Activated naive CD4-positive, alpha-beta T cell treated with anti-CD3 and anti-CD28 coated beads for 36 hours (primary cell): ENCODE data around the gene GJD3. TPM values are rescaled to one million over a fixed set of nuclear protein-coding genes. Genes with fewer than 3 reads are reported as not detected.

Experiments used
- CTCF ChIA-PET: fragments of 350-600 bp; sonication (Branson Sonifier 250); formaldehyde crosslinking; loops from one replicate; lab custom pipeline; 2021; ENCODE audit warnings: antibody characterized with exemption; lab: Charles Lee
- DNase-seq: peaks from one replicate; pipeline ENCODE4 v3.0.0-alpha.2; 2020
- H3K27ac Mint-ChIP-seq: one replicate; pipeline ENCODE4 v1.8.0; 2021; ENCODE audit warnings: mild to moderate bottlenecking, mixed read lengths
- H3K27me3 Mint-ChIP-seq: one replicate; pipeline ENCODE4 v1.8.0; 2021; ENCODE audit warnings: low read depth, mixed read lengths
- H3K36me3 Mint-ChIP-seq: one replicate; pipeline ENCODE4 v1.8.0; 2021; ENCODE audit warnings: low read depth, mixed read lengths
- H3K4me1 Mint-ChIP-seq: one replicate; pipeline ENCODE4 v1.8.0; 2021; ENCODE audit warnings: low read depth, mixed read lengths
- H3K4me3 Mint-ChIP-seq: one replicate; pipeline ENCODE4 v1.8.0; 2021; ENCODE audit warnings: mild to moderate bottlenecking, moderate library complexity, mixed read lengths
- H3K9me3 Mint-ChIP-seq: one replicate; pipeline ENCODE4 v1.8.0; 2021; ENCODE audit warnings: mixed read lengths
- intact Hi-C: fragments of 100-400 bp; cut with micrococcal nuclease; formaldehyde crosslinking; loops from one replicate; pipeline ENCODE4 v1.15.1; 2023
- total RNA-seq, 2 experiments: library from RNA; stranded (reverse); gene quantifications; one replicate each; pipeline ENCODE4 v1.2.3, GENCODE V29; 2021

The GJD3 gene
- total RNA-seq, 2 experiments from 2014 or later: not detected

GRCh38 chr17:40349895-40350688, 14.4 kb downstream of the GJD3 start:
- peaks cover 24% of the 10 kb centered on the region for H3K4me1 Mint-ChIP-seq

DNA sequence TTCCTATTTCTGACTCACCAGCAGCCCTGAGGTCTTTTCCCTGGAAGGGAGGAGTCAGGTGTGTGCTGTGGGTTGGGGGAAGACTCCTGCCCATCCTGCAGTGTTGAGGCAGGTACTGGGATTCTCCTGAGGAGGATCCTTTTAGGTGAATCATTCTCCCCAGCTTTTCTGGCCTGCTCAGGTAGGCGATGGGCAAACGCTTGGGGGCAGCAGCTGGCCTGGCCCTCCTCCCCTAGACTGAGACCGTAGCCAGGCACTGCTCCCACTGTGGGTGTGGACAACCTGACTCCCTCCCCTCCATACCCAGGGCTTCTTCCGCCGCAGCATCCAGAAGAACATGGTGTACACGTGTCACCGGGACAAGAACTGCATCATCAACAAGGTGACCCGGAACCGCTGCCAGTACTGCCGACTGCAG, 15.1 kb downstream of the GJD3 start:
- Mint-ChIP-seq H3K9me3 (no peaks in the 10 kb centered on the region), H3K27me3 (no peaks in the 10 kb centered on the region), H3K4me1 (peaks cover 30% of the 10 kb centered on the region), H3K36me3 (peaks cover 5% of the 10 kb centered on the region), H3K27ac (no peak overlapping the region), H3K4me3 (no peak overlapping the region)
- intact Hi-C loops: no loop called here
- no peak for DNase-seq
- CTCF ChIA-PET: no interaction called here

More at GRCh38 chr17:40349895-40350688, 14.4 kb downstream of the GJD3 start:
- CTCF ChIA-PET: interaction anchor here (9.6 kb wide), 1 partner anchor 48 kb away, joined by 178 read pairs; no protein-coding TSS in a partner anchor
- Mint-ChIP-seq H3K27me3 (no peaks in the 10 kb centered on the region), H3K9me3 (no peaks in the 10 kb centered on the region), H3K27ac (no peak overlapping the region), H3K36me3 (peaks cover 5% of the 10 kb centered on the region), H3K4me3 (no peak overlapping the region)
- DNase-seq: no peak
- intact Hi-C loops: no loop called here

DNA sequence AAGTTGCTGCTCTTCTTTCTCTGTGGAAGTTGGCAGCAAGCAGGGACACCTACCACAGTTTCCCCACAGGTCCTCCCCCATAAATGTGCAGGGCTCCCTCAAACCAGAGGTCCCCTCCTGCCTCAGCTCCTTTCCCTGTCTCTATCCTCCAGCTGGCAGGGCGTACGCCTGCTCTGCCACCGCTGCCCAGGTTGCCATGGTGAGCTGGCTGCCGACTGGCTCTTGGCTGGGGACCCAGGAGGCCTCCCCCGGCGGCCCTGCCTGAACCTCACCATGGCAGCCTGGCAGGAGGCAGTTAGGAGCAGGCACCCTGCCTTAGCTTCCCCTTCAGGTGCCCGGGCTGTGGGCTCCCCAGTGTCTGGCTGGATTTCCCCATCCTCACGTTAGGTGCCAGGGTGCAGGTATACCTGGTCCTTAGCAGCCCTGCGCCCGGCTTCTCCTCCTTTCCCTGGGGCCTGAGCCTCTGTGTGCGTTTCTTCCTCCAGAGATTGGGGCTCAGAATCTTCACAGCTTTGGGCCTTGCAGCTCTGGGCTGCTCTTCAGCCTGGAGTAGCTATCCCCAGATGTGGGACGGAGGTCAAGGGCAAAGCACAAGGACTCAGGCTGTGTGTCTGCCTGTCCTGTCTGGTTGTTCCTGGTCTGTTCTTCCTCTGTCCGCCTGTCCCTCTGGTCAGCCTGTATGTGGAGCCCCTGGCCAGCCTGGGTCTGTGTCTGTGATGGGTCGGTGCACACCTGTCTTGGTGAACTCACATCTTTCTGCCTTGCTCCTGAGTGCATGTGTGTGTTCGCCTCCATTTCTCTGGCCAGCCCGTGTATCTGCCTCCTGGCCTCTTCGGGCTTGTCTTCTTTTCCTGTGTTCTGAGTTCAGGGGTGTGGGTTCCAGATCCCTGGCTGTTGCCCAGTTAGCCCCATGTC, 15.7 kb downstream of the GJD3 start:
- H3K4me1 Mint-ChIP-seq: peaks cover 36% of the 10 kb centered on the region
- CTCF ChIA-PET: interaction anchor here (0.6 to 0.8 kb wide), 2 partner anchors 23 to 122 kb away, joined by 3 to 4 read pairs; no protein-coding TSS in a partner anchor
- H3K36me3 Mint-ChIP-seq: peaks cover 5% of the 10 kb centered on the region
- intact Hi-C loops: no loop called here
- DNase-seq: no peak
- H3K4me3 Mint-ChIP-seq: no peak overlapping the region
- no peak overlapping the region for H3K27ac Mint-ChIP-seq
- no peaks in the 10 kb centered on the region for H3K9me3 Mint-ChIP-seq
- no peaks in the 10 kb centered on the region for H3K27me3 Mint-ChIP-seq

GRCh38 chr17:40348136-40348504, 16.4 kb downstream of the GJD3 start:
- peaks cover 5% of the 10 kb centered on the region for H3K36me3 Mint-ChIP-seq
- H3K4me3 Mint-ChIP-seq: no peak overlapping the region
- H3K4me1 Mint-ChIP-seq: peaks cover 43% of the 10 kb centered on the region
- intact Hi-C loops: no loop called here
- no peak for DNase-seq
- CTCF ChIA-PET: interaction anchor here (0.8 kb wide), 1 partner anchor 22 kb away, joined by 4 read pairs; no protein-coding TSS in a partner anchor
- no peaks in the 10 kb centered on the region for H3K9me3 Mint-ChIP-seq
- no peaks in the 10 kb centered on the region for H3K27me3 Mint-ChIP-seq
- H3K27ac Mint-ChIP-seq: no peak overlapping the region

GRCh38 chr17:40347319-40348135, 17.0 kb downstream of the GJD3 start:
- Mint-ChIP-seq H3K9me3 (no peaks in the 10 kb centered on the region), H3K27me3 (no peaks in the 10 kb centered on the region), H3K4me1 (peaks cover 46% of the 10 kb centered on the region), H3K4me3 (no peak overlapping the region), H3K36me3 (peaks cover 9% of the 10 kb centered on the region), H3K27ac (peak overlapping the region; percentile 41)
- CTCF ChIA-PET: no interaction called here
- intact Hi-C loops: no loop called here
- no peak for DNase-seq

GRCh38 chr17:40346765-40347158, 17.8 kb downstream of the GJD3 start:
- peaks cover 7% of the 10 kb centered on the region for H3K36me3 Mint-ChIP-seq
- no peak overlapping the region for H3K4me3 Mint-ChIP-seq
- DNase-seq: no peak
- H3K27ac Mint-ChIP-seq: no peak overlapping the region
- H3K9me3 Mint-ChIP-seq: no peaks in the 10 kb centered on the region
- CTCF ChIA-PET: no interaction called here
- H3K4me1 Mint-ChIP-seq: peaks cover 47% of the 10 kb centered on the region
- H3K27me3 Mint-ChIP-seq: no peaks in the 10 kb centered on the region
- intact Hi-C loops: no loop called here

GRCh38 chr17:40345994-40346764, 18.4 kb downstream of the GJD3 start:
- DNase-seq: no peak
- H3K27ac Mint-ChIP-seq: no peak overlapping the region
- H3K36me3 Mint-ChIP-seq: peaks cover 7% of the 10 kb centered on the region
- peaks cover 48% of the 10 kb centered on the region for H3K4me1 Mint-ChIP-seq
- CTCF ChIA-PET: interaction anchor here (0.7 to 3.9 kb wide), 7 partner anchors 8 to 43 kb away, joined by 3 to 15 read pairs (median 3); no protein-coding TSS in a partner anchor
- no peaks in the 10 kb centered on the region for H3K9me3 Mint-ChIP-seq
- intact Hi-C loops: no loop called here
- H3K4me3 Mint-ChIP-seq: no peak overlapping the region
- no peaks in the 10 kb centered on the region for H3K27me3 Mint-ChIP-seq

DNA sequence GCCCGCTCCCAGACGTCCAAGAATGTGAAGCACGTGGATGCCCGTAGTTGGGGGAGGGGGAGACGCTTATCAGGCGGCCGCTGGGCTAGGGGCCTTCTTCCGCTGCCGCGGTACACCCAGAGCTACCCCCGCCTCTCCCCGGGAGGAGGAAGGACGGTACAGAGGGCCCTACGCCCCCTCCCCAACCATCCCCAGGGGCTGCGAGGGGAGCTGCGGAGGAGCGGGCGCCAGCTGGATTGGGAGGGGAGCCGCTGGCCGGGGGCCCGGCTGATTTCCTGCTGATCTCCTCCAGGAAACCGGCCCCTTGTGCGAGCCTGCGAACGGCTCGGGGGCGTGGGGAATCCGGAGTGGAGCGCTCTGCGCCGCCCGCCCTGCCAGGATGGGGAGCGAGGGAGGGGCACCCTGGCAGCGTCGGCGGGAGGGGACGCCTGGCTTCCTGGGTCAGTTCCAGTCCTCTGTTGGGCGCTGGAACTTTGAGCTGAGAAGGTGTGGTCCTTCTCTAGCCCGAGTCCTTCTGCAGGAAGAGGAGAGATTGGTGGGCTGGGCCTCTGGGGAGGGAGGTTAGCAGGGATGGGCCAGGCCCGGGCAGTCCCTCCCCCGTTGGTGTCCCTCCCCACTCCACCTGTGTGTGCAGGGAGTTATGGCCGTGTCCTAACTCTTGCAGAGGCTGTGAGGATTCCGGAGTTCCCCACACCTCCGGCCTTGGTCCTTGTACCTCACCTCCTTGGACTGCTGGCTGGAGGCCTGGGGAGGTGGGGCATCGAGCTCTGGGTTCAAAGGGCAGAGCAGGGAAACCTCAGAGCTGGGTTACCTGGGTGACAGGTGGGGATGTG, 19.2 kb downstream of the GJD3 start:
- DNase-seq: no peak
- Mint-ChIP-seq H3K9me3 (no peaks in the 10 kb centered on the region), H3K4me3 (peak overlapping the region; percentile 22), H3K4me1 (peaks cover 53% of the 10 kb centered on the region), H3K36me3 (peaks cover 7% of the 10 kb centered on the region), H3K27me3 (no peaks in the 10 kb centered on the region), H3K27ac (no peak overlapping the region)
- CTCF ChIA-PET: interaction anchor here (0.6 to 3.9 kb wide), 8 partner anchors 9 to 143 kb away, joined by 3 to 15 read pairs (median 4); no protein-coding TSS in a partner anchor
- intact Hi-C loops: no loop called here

- Mint-ChIP-seq H3K36me3 (peaks cover 5% of the 10 kb centered on the region), H3K27me3 (no peaks in the 10 kb centered on the region), H3K9me3 (no peaks in the 10 kb centered on the region), H3K4me1 (peaks cover 59% of the 10 kb centered on the region), H3K4me3 (peak overlapping the region; percentile 22), H3K27ac (peak overlapping the region; percentile 20)
- CTCF ChIA-PET: interaction anchor here (0.6 to 3.9 kb wide), 4 partner anchors 10 to 143 kb away, joined by 3 to 15 read pairs (median 4); no protein-coding TSS in a partner anchor
- DNase-seq: no peak
- intact Hi-C loops: no loop called here
Measured at GRCh38 chr17:40344421-40345160, 19.9 kb downstream of the GJD3 start.
